GOT3 (cell line): ENCODE results near the gene NOSTRIN.
"Not testable (repeated sequence)": the region's sequence is repeated elsewhere in the genome, so short reads cannot be mapped to it uniquely, and the experiment has no call there.

Experiments used
- DNase-seq: peaks from one replicate; lab custom pipeline; 2025; ENCODE audit warnings: mixed read lengths; lab: John Stamatoyannopoulos, UW

NOSTRIN gene

GRCh38 chr2:168819050-168819715 lies 16.7 kb downstream of the NOSTRIN start:
- no peak for DNase-seq

- no peak for DNase-seq
These were observed 17.5 kb downstream of the NOSTRIN start for GRCh38 chr2:168819829-168820489.

GRCh38 chr2:168821577-168821976 lies 19.1 kb downstream of the NOSTRIN start:
- no peak for DNase-seq

GRCh38 chr2:168821992-168822391 lies 19.6 kb downstream of the NOSTRIN start:
- no peak for DNase-seq

GRCh38 chr2:168825126-168825525 lies 22.7 kb downstream of the NOSTRIN start:
- no peak for DNase-seq

- DNase-seq, result no peak
These were observed 28.5 kb downstream of the NOSTRIN start for GRCh38 chr2:168830958-168831357.

- no peak for DNase-seq
These were observed 29.2 kb downstream of the NOSTRIN start for GRCh38 chr2:168831662-168832061.

- DNase-seq, result no peak
These were observed 33.5 kb downstream of the NOSTRIN start for GRCh38 chr2:168835969-168836368.

- DNase-seq, result no peak
These were observed 39.0 kb downstream of the NOSTRIN start for GRCh38 chr2:168841445-168841844.

- no peak for DNase-seq
These were observed 40.8 kb downstream of the NOSTRIN start for GRCh38 chr2:168843253-168843652.

- DNase-seq, result no peak
These were observed 45.8 kb downstream of the NOSTRIN start for GRCh38 chr2:168848225-168848624.

GRCh38 chr2:168849610-168850009 lies 47.2 kb downstream of the NOSTRIN start:
- no peak for DNase-seq

- no peak for DNase-seq
These were observed 48.4 kb downstream of the NOSTRIN start for GRCh38 chr2:168850846-168851245.

- DNase-seq, result no peak
These were observed 49.4 kb downstream of the NOSTRIN start for GRCh38 chr2:168851674-168852320.

- no peak for DNase-seq
These were observed 50.0 kb downstream of the NOSTRIN start for GRCh38 chr2:168852481-168852880.

GRCh38 chr2:168853471-168853870 lies 51.0 kb downstream of the NOSTRIN start:
- no peak for DNase-seq

- no peak for DNase-seq
These were observed 52.2 kb downstream of the NOSTRIN start for GRCh38 chr2:168854651-168855050.

GRCh38 chr2:168855601-168856000 lies 53.2 kb downstream of the NOSTRIN start:
- no peak for DNase-seq

GRCh38 chr2:168858146-168858545 lies 55.7 kb downstream of the NOSTRIN start:
- DNase-seq, result no peak

- not testable (repeated sequence) for DNase-seq
These were observed 64.7 kb downstream of the NOSTRIN start for GRCh38 chr2:168867164-168867563.

GRCh38 chr2:168870369-168870768 lies 67.9 kb downstream of the NOSTRIN start:
- DNase-seq, result not testable (repeated sequence)

GRCh38 chr2:168870824-168871223 lies 68.4 kb downstream of the NOSTRIN start:
- DNase-seq, result not testable (repeated sequence)

GRCh38 chr2:168874368-168875054 lies 72.1 kb downstream of the NOSTRIN start:
- no peak for DNase-seq
